CD4-positive, alpha-beta T cell treated with Interleukin-10 for 1 hour (primary cell): Measurements from ENCODE around the gene KRT75.
"Not testable (repeated sequence)": the region's sequence is repeated elsewhere in the genome, so short reads cannot be mapped to it uniquely, and the experiment has no call there.

Experiments used
- DNase-seq: peaks from one replicate; pipeline ENCODE4 v3.0.0-alpha.2; 2020

KRT75 gene

GRCh38 chr12:52434081-52434733, at the start of gene KRT75:
Gene KRT75, minus strand, starts transcription at chr12:52434371. Its CDS starts 67 bp downstream, at chr12:52434304.
- DNase-seq, result no peak

GRCh38 chr12:52480073-52480472, 45.9 kb upstream of the KRT75 start:
- DNase-seq, result no peak

- no peak for DNase-seq
Observed at GRCh38 chr12:52477651-52478050, 43.5 kb upstream of the KRT75 start.

GRCh38 chr12:52474212-52474611, 40.0 kb upstream of the KRT75 start:
- no peak for DNase-seq

GRCh38 chr12:52473768-52474167, 39.6 kb upstream of the KRT75 start, which contains the start of gene KRT6C:
Gene KRT6C, minus strand, starts transcription at chr12:52473805. Its CDS starts 68 bp downstream, at chr12:52473737.
- no peak for DNase-seq

GRCh38 chr12:52469853-52470252, 35.7 kb upstream of the KRT75 start:
- DNase-seq, result no peak

- no peak for DNase-seq
Observed at GRCh38 chr12:52464897-52465296, 30.7 kb upstream of the KRT75 start.

GRCh38 chr12:52461693-52462092, 27.5 kb upstream of the KRT75 start:
- no peak for DNase-seq

- no peak for DNase-seq
Observed at GRCh38 chr12:52458861-52459260, 24.7 kb upstream of the KRT75 start.

- DNase-seq, result no peak
Observed at GRCh38 chr12:52455821-52456220, 21.6 kb upstream of the KRT75 start.

- no peak for DNase-seq
Observed at GRCh38 chr12:52454411-52455201, 20.4 kb upstream of the KRT75 start.

- no peak for DNase-seq
Observed at GRCh38 chr12:52452101-52452500, 17.9 kb upstream of the KRT75 start, which contains the start of gene KRT6B. Gene KRT6B, minus strand, starts transcription at chr12:52452146. Its CDS starts 68 bp downstream, at chr12:52452078.

GRCh38 chr12:52448228-52448627, 14.1 kb upstream of the KRT75 start:
- DNase-seq, result no peak

GRCh38 chr12:52447196-52447595, 13.0 kb upstream of the KRT75 start:
- not testable (repeated sequence) for DNase-seq

- DNase-seq, result no peak
Observed at GRCh38 chr12:52446367-52447045, 12.3 kb upstream of the KRT75 start.

GRCh38 chr12:52445876-52446275, 11.7 kb upstream of the KRT75 start:
- no peak for DNase-seq

- DNase-seq, result no peak
Observed at GRCh38 chr12:52444647-52445595, 10.8 kb upstream of the KRT75 start.

- DNase-seq, result no peak
Observed at GRCh38 chr12:52443966-52444365, 9.8 kb upstream of the KRT75 start.

GRCh38 chr12:52442600-52443061, 8.5 kb upstream of the KRT75 start:
- DNase-seq, result no peak

GRCh38 chr12:52441320-52441911, 7.2 kb upstream of the KRT75 start:
- no peak for DNase-seq

GRCh38 chr12:52440821-52441319, 6.7 kb upstream of the KRT75 start:
- DNase-seq, result no peak

- DNase-seq, result no peak
Observed at GRCh38 chr12:52439845-52440244, 5.7 kb upstream of the KRT75 start.
